Activated CD4-positive, alpha-beta memory T cell treated with anti-CD3 and anti-CD28 coated beads for 36 hours (primary cell): ENCODE results near the gene CDC14B. TPM values are rescaled to one million over a fixed set of nuclear protein-coding genes. Genes with fewer than 3 reads are reported as not detected.
A peak's percentile ranks its signal among the peaks of the same experiment; 100 is the strongest.
"Not testable (repeated sequence)": the region's sequence is repeated elsewhere in the genome, so short reads cannot be mapped to it uniquely, and the experiment has no call there.

Experiments used
- CTCF ChIA-PET: fragments of 350-600 bp; sonication (Branson Sonifier 250); formaldehyde crosslinking; loops from one replicate; lab custom pipeline; 2021; ENCODE audit warnings: antibody characterized with exemption, inconsistent platforms; lab: Charles Lee
- POLR2A ChIA-PET: fragments of 350-600 bp; sonication (Branson Sonifier 250); formaldehyde crosslinking; loops from one replicate; lab custom pipeline; 2021; ENCODE audit warnings: antibody characterized with exemption; lab: Charles Lee
- DNase-seq: peaks from one replicate; pipeline ENCODE4 v3.0.0-alpha.2; 2020
- H3K27ac Mint-ChIP-seq: one replicate; pipeline ENCODE4 v1.8.0; 2021; ENCODE audit warnings: mixed read lengths
- H3K27me3 Mint-ChIP-seq: one replicate; pipeline ENCODE4 v1.8.0; 2021; ENCODE audit warnings: mixed read lengths
- H3K36me3 Mint-ChIP-seq: one replicate; pipeline ENCODE4 v1.8.0; 2021; ENCODE audit warnings: mixed read lengths
- H3K4me1 Mint-ChIP-seq: one replicate; pipeline ENCODE4 v1.8.0; 2021; ENCODE audit warnings: low read depth, mixed read lengths
- H3K4me3 Mint-ChIP-seq: one replicate; pipeline ENCODE4 v1.8.0; 2021; ENCODE audit warnings: mild to moderate bottlenecking, mixed read lengths
- H3K9me3 Mint-ChIP-seq: one replicate; pipeline ENCODE4 v1.8.0; 2021; ENCODE audit warnings: mixed read lengths
- intact Hi-C: fragments of 100-400 bp; cut with micrococcal nuclease; formaldehyde crosslinking; loops from one replicate; pipeline ENCODE4 v1.15.1; 2023
- total RNA-seq, 2 experiments: library from RNA; stranded (reverse); gene quantifications; one replicate each; pipeline ENCODE4 v1.2.3, GENCODE V29; 2021

CDC14B gene
- total RNA-seq, 2 experiments from 2014 or later = 2.3 to 2.8 TPM

- Mint-ChIP-seq H3K4me3 (no peak overlapping the region), H3K36me3 (peaks cover 2% of the 10 kb centered on the region), H3K27me3 (no peaks in the 10 kb centered on the region), H3K27ac (no peak overlapping the region), H3K9me3 (no peaks in the 10 kb centered on the region), H3K4me1 (peaks cover 45% of the 10 kb centered on the region)
- POLR2A ChIA-PET = interaction anchor here (1.2 kb wide), 1 partner anchor 11 kb away, joined by 4 read pairs; no protein-coding TSS in a partner anchor
- intact Hi-C loops = no loop called here
- CTCF ChIA-PET = interaction anchor here (3.6 kb wide), 1 partner anchor 11 kb away, joined by 15 read pairs; no protein-coding TSS in a partner anchor
- no peak for DNase-seq
Observed at GRCh38 chr9:96554801-96555566, 64.7 kb downstream of the CDC14B start.

- no peak overlapping the region for H3K27ac Mint-ChIP-seq
- POLR2A ChIA-PET = interaction anchor here (1.2 kb wide), 1 partner anchor 11 kb away, joined by 4 read pairs; no protein-coding TSS in a partner anchor
Observed at GRCh38 chr9:96554326-96554725, 65.3 kb downstream of the CDC14B start.

GRCh38 chr9:96553070-96553469 is 66.6 kb downstream of the CDC14B start:
- ChIA-PET CTCF (no interaction called here), POLR2A (no interaction called here)
- peak overlapping the region; percentile 5 for H3K27ac Mint-ChIP-seq
- peaks cover 45% of the 10 kb centered on the region for H3K4me1 Mint-ChIP-seq
- no peaks in the 10 kb centered on the region for H3K27me3 Mint-ChIP-seq
- H3K4me3 Mint-ChIP-seq = no peak overlapping the region
- no peak for DNase-seq
- no peaks in the 10 kb centered on the region for H3K36me3 Mint-ChIP-seq
- no peaks in the 10 kb centered on the region for H3K9me3 Mint-ChIP-seq
- intact Hi-C loops = loop anchor here (1.0 kb wide), 2 partner anchors 12 to 69 kb away; no protein-coding TSS in a partner anchor

More at GRCh38 chr9:96554326-96554725, 65.3 kb downstream of the CDC14B start:
- DNase-seq = no peak
- CTCF ChIA-PET = interaction anchor here (3.6 kb wide), 1 partner anchor 12 kb away, joined by 15 read pairs; no protein-coding TSS in a partner anchor
- Mint-ChIP-seq H3K9me3 (no peaks in the 10 kb centered on the region), H3K36me3 (no peaks in the 10 kb centered on the region), H3K4me1 (peaks cover 45% of the 10 kb centered on the region), H3K27me3 (no peaks in the 10 kb centered on the region), H3K4me3 (no peak overlapping the region)
- intact Hi-C loops = no loop called here

GRCh38 chr9:96551403-96551802 is 68.2 kb downstream of the CDC14B start:
- DNase-seq = peak; percentile 43
- intact Hi-C loops = no loop called here
- H3K27ac Mint-ChIP-seq = no peak overlapping the region
- no peak overlapping the region for H3K4me3 Mint-ChIP-seq
- no peaks in the 10 kb centered on the region for H3K9me3 Mint-ChIP-seq
- POLR2A ChIA-PET = no interaction called here
- no peaks in the 10 kb centered on the region for H3K27me3 Mint-ChIP-seq
- peaks cover 45% of the 10 kb centered on the region for H3K4me1 Mint-ChIP-seq
- CTCF ChIA-PET = no interaction called here
- H3K36me3 Mint-ChIP-seq = no peaks in the 10 kb centered on the region

GRCh38 chr9:96550659-96551058 is 69.0 kb downstream of the CDC14B start:
- Mint-ChIP-seq H3K4me3 (no peak overlapping the region), H3K36me3 (peaks cover 1% of the 10 kb centered on the region), H3K27me3 (no peaks in the 10 kb centered on the region), H3K27ac (no peak overlapping the region), H3K4me1 (peaks cover 40% of the 10 kb centered on the region), H3K9me3 (no peaks in the 10 kb centered on the region)
- intact Hi-C loops = no loop called here
- no peak for DNase-seq
- CTCF ChIA-PET = no interaction called here
- POLR2A ChIA-PET = no interaction called here

- DNase-seq, intact Hi-C loops, H3K9me3 Mint-ChIP-seq, CTCF ChIA-PET, POLR2A ChIA-PET, H3K36me3 Mint-ChIP-seq, H3K27ac Mint-ChIP-seq, H3K4me1 Mint-ChIP-seq, H3K4me3 Mint-ChIP-seq, H3K27me3 Mint-ChIP-seq: not testable (repeated sequence)
Observed at GRCh38 chr9:96543131-96543530, 76.5 kb downstream of the CDC14B start.

- H3K4me1 Mint-ChIP-seq = no peaks in the 10 kb centered on the region
- intact Hi-C loops = no loop called here
- peaks cover 3% of the 10 kb centered on the region for H3K36me3 Mint-ChIP-seq
- H3K9me3 Mint-ChIP-seq = no peaks in the 10 kb centered on the region
- H3K27ac Mint-ChIP-seq = no peak overlapping the region
- ChIA-PET CTCF (no interaction called here), POLR2A (no interaction called here)
- no peak overlapping the region for H3K4me3 Mint-ChIP-seq
- no peaks in the 10 kb centered on the region for H3K27me3 Mint-ChIP-seq
- DNase-seq = no peak
Observed at GRCh38 chr9:96540106-96540505, 79.5 kb downstream of the CDC14B start.

- ChIA-PET CTCF (no interaction called here), POLR2A (no interaction called here)
- DNase-seq = no peak
- Mint-ChIP-seq H3K4me3 (no peak overlapping the region), H3K27me3 (no peaks in the 10 kb centered on the region), H3K27ac (no peak overlapping the region), H3K36me3 (peaks cover 8% of the 10 kb centered on the region), H3K9me3 (no peaks in the 10 kb centered on the region), H3K4me1 (no peaks in the 10 kb centered on the region)
- intact Hi-C loops = no loop called here
Observed at GRCh38 chr9:96532173-96532572, 87.5 kb downstream of the CDC14B start.

GRCh38 chr9:96524764-96525163 is 94.9 kb downstream of the CDC14B start:
- POLR2A ChIA-PET = no interaction called here
- intact Hi-C loops = no loop called here

GRCh38 chr9:96524045-96524444 is 95.6 kb downstream of the CDC14B start:
- Mint-ChIP-seq H3K4me3 (no peak overlapping the region), H3K36me3 (peaks cover 2% of the 10 kb centered on the region), H3K27me3 (no peaks in the 10 kb centered on the region), H3K4me1 (peaks cover 14% of the 10 kb centered on the region), H3K9me3 (no peaks in the 10 kb centered on the region), H3K27ac (no peak overlapping the region)
- CTCF ChIA-PET = interaction anchor here (0.6 kb wide), 1 partner anchor 68 kb away, joined by 3 read pairs; no protein-coding TSS in a partner anchor
- intact Hi-C loops = no loop called here
- no peak for DNase-seq
- POLR2A ChIA-PET = no interaction called here

More at GRCh38 chr9:96524764-96525163, 94.9 kb downstream of the CDC14B start:
- H3K4me1 Mint-ChIP-seq = peaks cover 14% of the 10 kb centered on the region
- H3K36me3 Mint-ChIP-seq = peaks cover 2% of the 10 kb centered on the region
- no peak overlapping the region for H3K4me3 Mint-ChIP-seq
- no peak overlapping the region for H3K27ac Mint-ChIP-seq
- H3K27me3 Mint-ChIP-seq = no peaks in the 10 kb centered on the region
- no peaks in the 10 kb centered on the region for H3K9me3 Mint-ChIP-seq
- CTCF ChIA-PET = interaction anchor here (1.0 kb wide), 1 partner anchor 11 kb away, joined by 3 read pairs; no protein-coding TSS in a partner anchor
- DNase-seq = no peak

GRCh38 chr9:96523374-96523773 is 96.3 kb downstream of the CDC14B start:
- no peaks in the 10 kb centered on the region for H3K27me3 Mint-ChIP-seq
- intact Hi-C loops = no loop called here
- H3K4me1 Mint-ChIP-seq = peaks cover 14% of the 10 kb centered on the region
- peaks cover 2% of the 10 kb centered on the region for H3K36me3 Mint-ChIP-seq
- H3K9me3 Mint-ChIP-seq = no peaks in the 10 kb centered on the region
- CTCF ChIA-PET = no interaction called here
- POLR2A ChIA-PET = no interaction called here
- no peak overlapping the region for H3K27ac Mint-ChIP-seq
- DNase-seq = no peak
- H3K4me3 Mint-ChIP-seq = no peak overlapping the region

GRCh38 chr9:96522366-96522765 is 97.3 kb downstream of the CDC14B start:
- Mint-ChIP-seq H3K27ac (no peak overlapping the region), H3K36me3 (no peaks in the 10 kb centered on the region), H3K9me3 (no peaks in the 10 kb centered on the region), H3K27me3 (no peaks in the 10 kb centered on the region), H3K4me1 (peaks cover 14% of the 10 kb centered on the region), H3K4me3 (no peak overlapping the region)
- ChIA-PET CTCF (no interaction called here), POLR2A (no interaction called here)
- intact Hi-C loops = no loop called here
- no peak for DNase-seq
